ENCODE measurements around the gene COPRS. TPM values are rescaled to one million over a fixed set of nuclear protein-coding genes. Genes with fewer than 3 reads are reported as not detected.
"Not testable (repeated sequence)": the region's sequence is repeated elsewhere in the genome, so short reads cannot be mapped to it uniquely, and the experiment has no call there.

COPRS gene
- total and polyA plus RNA-seq, 2 of the 8 experiments (the other 6 are each of a cell fraction or from before 2014, with no cell fraction given) = 40.9 to 49.3 TPM

- H3K79me1 ChIP-seq (ENCODE audit: low read depth, low read length); H3K79me2 ChIP-seq (ENCODE audit: control insufficient read depth in 1 of 2, insufficient read depth in 2 of 2, low read length in 2 of 2); H4K20me1 ChIP-seq (replicated peaks in 1 of 2; ENCODE audit: control insufficient read depth in 1 of 2, insufficient read depth in 2 of 2, low read length in 2 of 2); H3K27ac ChIP-seq (ENCODE audit: low read depth, low read length); H3K36me3 ChIP-seq (ENCODE audit: control insufficient read depth in 2 of 4, insufficient read depth in 4 of 4, low read length in 3 of 4); H2BK120ac ChIP-seq (replicated peaks; ENCODE audit: low read depth, low read length); H3K27me3 ChIP-seq (replicated peaks in 1 of 4; ENCODE audit: control insufficient read depth in 3 of 4, extremely low read depth in 1 of 4, insufficient read depth in 3 of 4, low read length in 3 of 4); H3K4ac ChIP-seq (replicated peaks; ENCODE audit: insufficient read length, low read depth, low read length); H2BK5ac ChIP-seq (ENCODE audit: low read depth, low read length); H3K9ac ChIP-seq (replicated peaks in 1 of 4; ENCODE audit: extremely low read depth in 1 of 4, low read depth in 3 of 4, low read length in 3 of 4); H3K56ac ChIP-seq (replicated peaks; ENCODE audit: insufficient read length, low read depth, low read length); H3K23ac ChIP-seq (ENCODE audit: insufficient read length); POLR2A ChIA-PET (ENCODE audit: partially characterized antibody); H4K91ac ChIP-seq (replicated peaks; ENCODE audit: insufficient read length, low read length); FAIRE-seq; H3K18ac ChIP-seq (ENCODE audit: extremely low read depth, low read length); DNase-seq (ENCODE audit: low read depth in 1 of 2, low spot score in 2 of 2); H3K4me1 ChIP-seq (replicated peaks in 1 of 4; ENCODE audit: control insufficient read depth in 3 of 4, insufficient read depth in 4 of 4, low read length in 3 of 4); H3K9me3 ChIP-seq (ENCODE audit: insufficient read depth in 2 of 2, low read depth in 1 of 2, low read length in 1 of 2); H4K8ac ChIP-seq (ENCODE audit: extremely low read depth, insufficient read depth, low read length); H2BK12ac ChIP-seq (ENCODE audit: low read depth, low read length); H2AK5ac ChIP-seq (ENCODE audit: low read depth, low read length); H2BK15ac ChIP-seq (ENCODE audit: low read length); H3K14ac ChIP-seq (ENCODE audit: insufficient read length); H2AFZ ChIP-seq (ENCODE audit: low read length); H3K4me2 ChIP-seq (ENCODE audit: insufficient read depth in 1 of 2, low read depth in 2 of 2, low read length in 2 of 2); H3K23me2 ChIP-seq (ENCODE audit: low read depth, low read length); H2BK20ac ChIP-seq (ENCODE audit: low read length); H3K4me3 ChIP-seq (ENCODE audit: extremely low read depth in 1 of 4, insufficient read depth in 2 of 4, low read depth in 3 of 4, low read length in 4 of 4); H4K5ac ChIP-seq (ENCODE audit: insufficient read length, low read depth, low read length): not testable (repeated sequence)
- CTCF ChIA-PET (ENCODE audit: partially characterized antibody) = interaction anchor here (1.6 kb wide), 1 partner anchor 33 kb away, joined by 4 read pairs; no protein-coding TSS in a partner anchor
- 84% methylated on average over 7 of the region's 7 CpGs; no CpG with 5 or more reads in 1 of the 2 experiments for WGBS, 2 experiments (ENCODE audit: extremely low coverage in 1 of 2, insufficient coverage in 1 of 2, insufficient read length in 1 of 2, insufficient replicate concordance in 2 of 2, low coverage in 1 of 2, low lambda C conversion rate in 2 of 2, missing lambda C conversion rate in 1 of 2)
Observed at GRCh38 chr17:31809876-31810275, 49.2 kb downstream of the COPRS start.
